ENCODE data around the gene PLK5.

PLK5 gene

DNA sequence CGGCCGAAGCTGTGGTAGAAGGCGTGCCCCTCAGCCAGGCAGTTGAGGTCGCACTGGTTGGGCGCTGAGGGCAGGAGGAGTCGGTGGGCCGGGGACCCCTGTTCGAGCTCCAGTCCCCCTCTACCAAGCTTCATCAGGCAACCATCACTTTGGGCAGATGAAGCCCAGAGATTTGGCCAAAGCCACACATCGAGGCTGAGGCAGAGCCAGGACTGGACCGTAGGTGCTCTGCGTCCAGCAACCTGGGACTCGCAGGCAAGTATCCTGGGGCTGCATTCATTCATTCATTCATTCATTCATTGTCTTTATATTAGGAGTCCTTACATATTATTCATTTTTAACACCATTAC lies 15.4 kb upstream of the PLK5 start:
- Histone ChIP-seq H3K27me3 (ENCODE audit: insufficient read depth, poor library complexity, severe bottlenecking) (peaks cover 28% of the 10 kb centered on the region), H3K4me3 (replicated peaks; ENCODE audit: insufficient read depth, low read length) (no peak overlapping the region), H3K27ac (replicated peaks) (no peak overlapping the region)
- DNase-seq (ENCODE audit: low read depth in 1 of 2, low spot score in 1 of 2): no peak
- TF ChIP-seq, protein P1, sequence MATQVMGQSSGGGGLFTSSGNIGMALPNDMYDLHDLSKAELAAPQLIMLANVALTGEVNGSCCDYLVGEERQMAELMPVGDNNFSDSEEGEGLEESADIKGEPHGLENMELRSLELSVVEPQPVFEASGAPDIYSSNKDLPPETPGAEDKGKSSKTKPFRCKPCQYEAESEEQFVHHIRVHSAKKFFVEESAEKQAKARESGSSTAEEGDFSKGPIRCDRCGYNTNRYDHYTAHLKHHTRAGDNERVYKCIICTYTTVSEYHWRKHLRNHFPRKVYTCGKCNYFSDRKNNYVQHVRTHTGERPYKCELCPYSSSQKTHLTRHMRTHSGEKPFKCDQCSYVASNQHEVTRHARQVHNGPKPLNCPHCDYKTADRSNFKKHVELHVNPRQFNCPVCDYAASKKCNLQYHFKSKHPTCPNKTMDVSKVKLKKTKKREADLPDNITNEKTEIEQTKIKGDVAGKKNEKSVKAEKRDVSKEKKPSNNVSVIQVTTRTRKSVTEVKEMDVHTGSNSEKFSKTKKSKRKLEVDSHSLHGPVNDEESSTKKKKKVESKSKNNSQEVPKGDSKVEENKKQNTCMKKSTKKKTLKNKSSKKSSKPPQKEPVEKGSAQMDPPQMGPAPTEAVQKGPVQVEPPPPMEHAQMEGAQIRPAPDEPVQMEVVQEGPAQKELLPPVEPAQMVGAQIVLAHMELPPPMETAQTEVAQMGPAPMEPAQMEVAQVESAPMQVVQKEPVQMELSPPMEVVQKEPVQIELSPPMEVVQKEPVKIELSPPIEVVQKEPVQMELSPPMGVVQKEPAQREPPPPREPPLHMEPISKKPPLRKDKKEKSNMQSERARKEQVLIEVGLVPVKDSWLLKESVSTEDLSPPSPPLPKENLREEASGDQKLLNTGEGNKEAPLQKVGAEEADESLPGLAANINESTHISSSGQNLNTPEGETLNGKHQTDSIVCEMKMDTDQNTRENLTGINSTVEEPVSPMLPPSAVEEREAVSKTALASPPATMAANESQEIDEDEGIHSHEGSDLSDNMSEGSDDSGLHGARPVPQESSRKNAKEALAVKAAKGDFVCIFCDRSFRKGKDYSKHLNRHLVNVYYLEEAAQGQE (IDR thresholded peaks at IDR 0.05; ENCODE audit: insufficient replicate concordance, low read depth): no peak
- TF ChIP-seq GABPA (IDR thresholded peaks at IDR 0.05; ENCODE audit: low read depth) (no peak), POLR2AphosphoS5 (IDR thresholded peaks at IDR 0.05; ENCODE audit: low read depth) (no peak), CTCF (IDR thresholded peaks at IDR 0.05; ENCODE audit: insufficient read depth, low read length) (no peak), SPI1 (IDR thresholded peaks at IDR 0.05; ENCODE audit: borderline replicate concordance, low read depth) (no peak)

DNA sequence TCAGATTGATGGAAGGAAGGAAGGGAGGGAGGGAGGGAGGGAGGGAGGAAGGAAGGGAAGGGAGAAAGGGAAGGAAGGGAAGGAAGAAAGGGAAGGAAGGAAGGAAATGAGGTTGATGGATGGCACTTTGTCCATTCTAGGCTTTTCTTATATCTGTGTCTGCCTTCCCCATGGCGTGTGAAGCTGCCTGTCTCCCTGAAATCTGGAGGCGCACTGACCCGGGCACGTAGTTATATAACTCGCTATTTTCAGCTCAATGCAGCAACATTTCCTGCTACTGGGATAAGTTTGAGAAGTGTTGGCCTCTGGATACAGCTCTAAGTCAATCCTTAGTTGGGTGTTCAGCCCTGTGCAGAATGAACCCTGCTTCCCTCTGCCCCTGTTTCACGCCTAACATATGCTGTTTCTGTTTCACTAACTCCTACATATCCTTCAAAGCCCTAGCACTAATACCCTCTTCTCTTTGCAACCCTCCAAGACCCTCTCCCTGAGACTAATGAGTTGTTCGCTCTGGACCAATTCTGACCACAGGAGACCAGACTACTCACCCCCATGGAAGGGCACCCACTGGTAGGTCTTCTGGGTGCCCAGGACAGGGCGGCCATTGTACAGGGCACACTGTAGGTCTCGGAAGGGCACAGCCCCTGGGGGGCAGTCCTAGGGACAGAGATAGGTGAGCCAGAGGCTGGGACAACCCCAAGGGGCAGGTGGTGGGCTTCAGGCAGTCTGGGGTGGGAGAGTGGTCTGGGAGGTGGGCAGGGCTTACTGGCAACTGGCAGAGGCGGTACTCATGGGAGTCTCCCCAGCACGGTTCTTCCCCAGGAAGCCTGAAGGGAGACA lies 14.1 kb upstream of the PLK5 start:
- no peak overlapping the region for H3K4me3 ChIP-seq (replicated peaks; ENCODE audit: insufficient read depth, low read length)
- TF ChIP-seq GABPA (IDR thresholded peaks at IDR 0.05; ENCODE audit: low read depth) (no peak), SPI1 (IDR thresholded peaks at IDR 0.05; ENCODE audit: borderline replicate concordance, low read depth) (no peak), CTCF (IDR thresholded peaks at IDR 0.05; ENCODE audit: insufficient read depth, low read length) (no peak), POLR2AphosphoS5 (IDR thresholded peaks at IDR 0.05; ENCODE audit: low read depth) (no peak)
- TF ChIP-seq, protein P1 (IDR thresholded peaks at IDR 0.05; ENCODE audit: insufficient replicate concordance, low read depth): no peak
- no peak for DNase-seq (ENCODE audit: low read depth in 1 of 2, low spot score in 1 of 2)
- no peak overlapping the region for H3K27ac ChIP-seq (replicated peaks)
- peaks cover 24% of the 10 kb centered on the region for H3K27me3 ChIP-seq (ENCODE audit: insufficient read depth, poor library complexity, severe bottlenecking)

- DNase-seq (ENCODE audit: low read depth in 1 of 2, low spot score in 1 of 2): no peak
- TF ChIP-seq POLR2AphosphoS5 (IDR thresholded peaks at IDR 0.05; ENCODE audit: low read depth): no peak
- TF ChIP-seq, protein P1 (IDR thresholded peaks at IDR 0.05; ENCODE audit: insufficient replicate concordance, low read depth): no peak
- TF ChIP-seq GABPA (IDR thresholded peaks at IDR 0.05; ENCODE audit: low read depth): no peak
- TF ChIP-seq CTCF (IDR thresholded peaks at IDR 0.05; ENCODE audit: insufficient read depth, low read length): no peak
- no peak for TF ChIP-seq SPI1 (IDR thresholded peaks at IDR 0.05; ENCODE audit: borderline replicate concordance, low read depth)
- H3K4me3 ChIP-seq (replicated peaks; ENCODE audit: insufficient read depth, low read length): no peak overlapping the region
- peaks cover 24% of the 10 kb centered on the region for H3K27me3 ChIP-seq (ENCODE audit: insufficient read depth, poor library complexity, severe bottlenecking)
- H3K27ac ChIP-seq (replicated peaks): no peak overlapping the region
Measured at GRCh38 chr19:1510442-1510806, 13.5 kb upstream of the PLK5 start.

All from HL-60 (cell line).